GM18873 (cell line): ENCODE data around the gene TRPV5.
A peak's percentile ranks its signal among the peaks of the same experiment; 100 is the strongest.

Source experiments
- ATAC-seq: cut with Tn5 transposase; IDR thresholded peaks from one replicate; pipeline ENCODE4 v1.9.1; 2021; ENCODE audit warnings: mild to moderate bottlenecking, moderate library complexity, moderate number of reproducible peaks; ENCODE audit not compliant: unreplicated experiment, low FRiP score

Gene TRPV5

DNA sequence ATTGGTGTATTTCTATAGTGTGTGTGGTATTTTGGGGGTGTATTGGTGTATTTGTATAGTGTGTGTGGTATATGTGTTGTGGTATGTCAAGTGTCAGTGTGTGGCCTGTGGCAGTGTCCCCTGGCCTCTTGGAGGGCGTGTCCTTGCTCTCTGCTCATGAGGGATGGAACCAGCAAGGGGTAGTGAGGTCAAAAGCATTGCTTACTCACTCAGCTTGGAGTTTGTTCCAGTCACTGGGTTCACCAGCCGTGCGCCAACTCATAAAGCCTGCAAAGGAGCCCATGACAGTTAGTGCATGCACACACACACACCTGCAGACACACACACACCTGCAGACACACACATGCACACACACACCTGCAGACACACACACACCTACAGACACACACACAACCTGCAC lies 43.7 kb downstream of the TRPV5 start:
- ATAC-seq, result no peak

DNA sequence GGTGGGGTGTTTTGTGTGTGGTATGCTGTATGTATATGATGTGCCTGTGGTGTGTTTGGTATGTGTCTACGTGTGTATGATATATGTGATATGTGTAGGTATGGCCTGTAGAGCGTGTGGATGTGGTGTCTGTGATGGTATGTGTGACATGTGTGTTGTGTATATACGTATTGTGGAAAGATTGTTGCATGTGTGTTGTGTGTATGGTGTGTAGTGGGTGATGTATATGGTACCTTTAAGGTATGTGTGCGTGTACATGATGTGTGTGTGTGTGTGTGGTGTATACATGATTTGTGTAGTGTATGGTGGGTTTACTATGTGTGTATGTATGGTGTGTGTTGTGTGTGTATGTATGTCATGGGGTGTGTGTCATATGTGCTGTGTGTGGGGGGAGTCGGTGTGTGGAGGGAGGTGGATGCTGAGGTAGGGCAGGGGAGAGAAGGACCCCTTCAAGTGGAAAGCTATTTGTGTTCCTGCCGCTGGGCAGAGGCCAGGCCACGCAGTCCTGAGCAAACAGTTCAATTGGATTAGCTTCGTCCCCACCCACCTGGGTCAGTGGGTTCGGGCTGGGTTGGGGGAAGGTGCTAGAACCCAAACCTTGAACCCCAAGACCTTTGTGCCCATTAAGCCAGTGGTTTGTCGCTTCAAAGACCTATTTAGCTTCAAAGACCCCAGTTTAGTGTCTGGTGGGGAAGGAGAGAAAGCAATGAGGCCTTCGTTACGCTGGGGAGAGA lies 46.1 kb downstream of the TRPV5 start:
- no peak for ATAC-seq

DNA sequence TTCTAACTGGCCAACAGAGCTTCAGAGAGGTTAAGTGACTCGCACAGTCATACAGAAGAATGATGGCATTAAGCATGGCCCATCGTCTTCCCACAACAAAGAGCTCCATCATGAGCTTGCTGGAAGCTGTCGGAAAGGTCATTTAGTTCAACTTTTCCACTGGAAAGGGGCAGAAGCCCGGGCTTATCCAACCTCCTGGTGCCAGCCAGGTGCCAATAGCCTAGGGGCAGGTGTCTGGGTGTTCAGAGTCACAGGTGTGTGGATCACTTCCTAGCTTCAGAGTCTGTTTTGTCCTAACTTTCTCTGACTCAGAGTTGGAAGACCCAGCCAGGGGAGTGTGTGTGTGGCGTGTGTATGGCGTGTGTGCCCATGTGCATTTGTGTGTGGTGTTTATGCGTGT lies 46.7 kb downstream of the TRPV5 start:
- ATAC-seq, result no peak

DNA sequence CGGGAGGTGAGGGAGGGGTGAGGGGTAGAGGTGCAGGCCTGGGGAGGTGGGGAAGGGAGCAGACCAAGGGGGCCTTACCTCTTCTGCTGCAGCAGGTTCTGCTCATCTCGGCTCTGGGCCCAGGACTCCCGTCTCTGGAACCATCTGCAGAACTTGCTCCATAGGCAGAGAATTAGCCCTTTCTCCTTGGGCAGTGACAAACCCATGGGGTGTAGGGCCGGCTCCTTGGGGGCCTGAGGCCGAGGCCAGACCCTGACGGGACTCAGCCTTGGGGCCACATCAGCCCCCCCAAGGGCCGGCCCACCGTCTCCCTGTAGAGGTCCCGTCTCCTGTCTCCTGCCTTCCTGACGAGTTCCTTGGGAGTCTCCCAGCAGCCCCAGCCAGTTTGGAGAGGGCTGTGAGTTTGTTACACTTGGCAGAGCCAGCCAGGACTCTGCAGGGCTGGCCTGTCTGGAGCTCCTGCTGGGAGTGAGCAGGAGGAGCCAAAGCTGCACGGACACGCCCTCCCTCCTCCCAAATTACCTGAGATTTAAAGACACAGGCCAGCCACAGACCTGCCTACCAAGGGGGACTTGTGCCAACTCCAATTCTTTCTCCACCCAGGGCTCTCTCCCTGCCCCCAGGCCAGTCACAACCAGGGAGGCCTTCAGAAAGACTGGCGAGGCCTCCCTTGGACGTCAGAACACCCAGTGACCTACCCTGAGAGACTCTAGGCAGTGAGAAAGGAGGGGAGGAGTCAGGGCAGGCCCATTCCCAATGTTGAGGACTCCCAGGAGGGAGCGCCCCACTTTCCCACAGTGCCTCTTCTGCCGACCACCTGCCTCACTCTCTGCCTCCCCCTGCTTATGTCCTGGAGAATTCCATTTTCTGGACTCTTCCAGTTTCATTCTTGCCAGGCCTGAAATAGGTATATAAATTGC lies 48.0 kb downstream of the TRPV5 start, which contains the start of gene TRPV6:
TRPV6 (minus strand) TSS at position 435 of the 920 bp plus-strand sequence.
- no peak for ATAC-seq

DNA sequence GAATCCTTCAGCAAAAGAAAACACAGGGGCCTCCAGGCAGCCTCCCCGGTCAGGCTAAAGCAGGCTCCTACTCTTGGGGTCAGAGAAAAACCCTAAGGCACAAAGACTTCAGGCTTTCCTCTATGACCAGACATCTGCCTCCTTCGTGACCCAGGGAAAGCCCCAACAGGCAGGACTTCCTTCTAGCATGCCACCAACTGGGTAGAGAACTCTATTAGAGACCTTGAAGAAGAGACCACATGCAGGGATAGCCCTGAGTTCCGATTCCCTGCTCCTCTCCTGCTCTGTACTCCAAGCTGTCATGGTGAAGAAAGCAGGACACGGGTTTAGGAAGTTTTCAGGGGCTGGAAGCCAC lies 49.3 kb downstream of the TRPV5 start:
- no peak for ATAC-seq

DNA sequence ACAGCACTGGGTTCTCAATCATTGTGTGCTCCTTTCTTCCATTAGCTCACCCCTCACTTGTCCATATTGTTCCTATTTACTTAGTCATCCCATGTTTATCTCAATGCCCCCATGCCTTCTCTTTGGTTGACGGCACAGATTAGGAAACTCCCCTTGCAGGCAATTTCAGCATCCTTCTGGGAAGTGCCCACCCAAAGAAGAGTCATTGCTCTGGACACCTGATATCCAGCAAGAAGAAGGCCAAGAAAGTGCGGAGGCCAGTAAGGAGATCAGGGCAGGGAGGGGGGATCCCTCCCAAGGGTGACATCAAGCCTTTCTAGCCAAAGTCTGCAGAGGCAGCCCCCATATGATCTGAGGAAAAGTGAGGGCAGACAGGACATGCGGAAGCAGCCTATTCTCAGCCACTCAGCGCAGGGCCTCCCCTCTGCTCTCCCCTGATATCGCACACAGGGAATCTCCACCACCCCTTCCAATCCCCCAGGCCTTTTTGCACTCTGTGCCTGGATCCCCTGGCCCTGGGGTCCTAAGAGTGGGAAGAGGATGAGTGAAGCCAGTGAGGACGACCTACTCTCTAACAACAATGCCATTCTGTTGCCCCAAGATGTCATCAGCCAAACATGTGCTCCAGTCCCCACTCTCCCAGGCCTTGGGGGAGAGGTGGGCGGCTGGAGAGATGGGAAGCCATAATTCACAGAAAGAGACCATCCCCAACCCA lies 49.8 kb downstream of the TRPV5 start:
- no peak for ATAC-seq

DNA sequence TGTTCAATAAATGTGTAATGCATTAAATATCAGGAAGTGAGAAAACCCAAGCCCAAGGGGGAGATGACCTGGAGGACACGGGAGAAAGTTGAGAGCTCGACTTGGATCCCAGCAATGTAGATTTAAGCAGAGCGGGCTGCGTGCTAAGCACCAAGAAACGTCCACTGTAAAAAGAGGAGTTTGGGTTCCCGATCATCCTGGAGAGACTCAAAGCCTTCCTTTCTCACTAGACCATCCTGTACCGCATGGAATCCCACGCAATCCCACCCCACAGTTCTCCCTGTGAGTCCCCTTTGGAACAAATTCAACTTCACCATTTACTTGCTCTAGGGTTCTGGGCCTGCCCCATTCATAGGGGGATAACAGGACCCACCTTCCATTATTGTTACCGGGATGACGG lies 50.4 kb downstream of the TRPV5 start:
- no peak for ATAC-seq

DNA sequence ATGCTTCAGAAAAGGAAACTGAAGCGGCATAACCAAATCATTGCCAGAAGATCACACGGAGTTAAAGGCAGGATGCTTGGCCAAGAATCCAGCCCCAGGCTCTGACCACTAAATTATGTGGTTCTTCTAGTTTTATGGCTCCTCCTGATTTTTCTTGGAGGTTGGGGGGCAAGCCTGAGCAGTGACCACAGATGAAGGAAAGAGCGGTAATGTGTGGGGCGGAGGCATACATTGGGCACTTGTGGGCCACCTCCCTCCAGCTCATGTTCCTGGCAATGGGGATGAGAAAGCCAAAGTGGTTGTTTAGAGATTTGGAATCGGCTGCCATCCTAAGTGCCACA lies 51.2 kb downstream of the TRPV5 start:
- ATAC-seq, result no peak

DNA sequence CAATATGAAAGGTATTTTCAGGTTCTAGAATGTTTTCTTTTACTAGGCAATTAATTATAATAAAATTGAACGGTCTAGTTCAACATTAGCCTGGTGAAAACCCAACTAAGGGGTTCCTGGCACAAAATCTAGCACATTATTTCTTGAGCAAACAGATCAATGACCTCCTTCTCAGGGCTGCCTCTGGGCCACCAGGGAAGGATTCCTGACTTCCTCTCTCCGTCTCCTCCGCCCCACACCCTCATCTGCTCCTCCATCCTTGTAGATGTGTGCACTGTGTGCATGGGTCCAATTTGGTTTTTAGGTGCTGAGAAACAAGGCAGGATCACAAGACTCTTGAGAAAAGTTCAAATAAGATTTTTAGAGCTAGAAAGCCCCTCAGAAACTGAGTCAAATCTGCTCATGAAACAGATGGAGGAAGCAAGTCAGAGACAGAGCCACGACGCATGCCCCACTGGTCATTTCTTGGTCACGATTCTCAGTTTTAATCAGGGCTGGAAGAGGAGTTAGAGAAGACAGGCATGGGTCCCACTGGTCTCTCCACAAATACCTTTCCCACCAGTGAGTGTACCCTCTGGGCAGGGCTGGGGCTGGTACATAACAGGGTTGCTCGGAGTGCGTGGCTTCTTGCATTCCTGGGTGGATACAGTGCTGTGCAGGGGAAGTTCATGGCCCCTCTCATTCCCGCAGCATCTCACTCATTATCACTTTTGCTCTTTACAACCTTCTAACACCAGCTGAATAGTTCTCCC lies 51.8 kb downstream of the TRPV5 start:
- ATAC-seq, result peak; percentile 53

DNA sequence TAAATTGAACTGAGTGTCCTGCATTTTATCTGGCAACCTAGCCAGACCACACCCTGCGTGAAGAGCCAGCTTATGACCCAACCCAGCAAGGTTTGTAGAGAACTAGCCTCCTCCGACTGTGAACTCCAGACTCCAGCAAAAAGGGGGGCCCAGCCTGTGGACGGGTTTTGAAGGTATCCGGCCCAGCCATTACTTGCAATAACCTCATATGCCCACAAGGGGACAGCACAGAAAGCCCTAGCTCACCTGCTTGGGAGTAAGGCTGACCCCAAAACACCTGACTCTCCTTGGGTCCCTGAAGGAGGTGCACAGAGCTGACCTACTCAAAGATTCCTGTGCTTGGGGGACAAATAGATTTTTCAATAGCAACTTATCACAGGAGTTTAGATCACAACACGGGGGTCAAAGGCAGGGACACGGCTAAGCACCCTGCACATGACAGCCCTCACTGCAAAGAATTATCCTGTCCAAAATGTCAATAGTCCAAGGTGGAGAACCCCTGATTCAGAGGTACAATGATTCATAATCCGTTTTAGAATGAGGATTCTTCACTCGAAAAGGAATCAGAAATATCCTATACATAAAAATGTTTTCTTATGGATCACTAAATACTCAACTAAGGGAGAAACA lies 52.6 kb downstream of the TRPV5 start:
- no peak for ATAC-seq

DNA sequence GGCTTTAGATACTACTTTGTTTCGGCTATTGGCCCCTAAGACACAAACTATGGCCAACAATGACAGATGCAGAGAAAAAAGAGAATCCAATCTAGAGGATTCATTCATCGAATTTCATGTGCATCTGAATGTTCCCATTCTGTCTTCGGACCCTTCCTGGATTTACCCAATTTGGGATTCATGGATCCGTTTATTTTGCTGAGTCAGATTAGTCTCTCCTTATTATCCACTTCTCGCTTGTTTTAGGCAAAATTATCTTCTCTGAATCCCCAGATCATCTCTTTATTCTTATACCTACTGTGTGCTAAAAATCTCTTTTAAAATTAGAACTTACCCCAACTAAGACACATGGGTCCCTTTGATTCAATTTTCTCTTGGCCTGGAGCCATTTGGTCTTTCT lies 54.5 kb downstream of the TRPV5 start:
- no peak for ATAC-seq

DNA sequence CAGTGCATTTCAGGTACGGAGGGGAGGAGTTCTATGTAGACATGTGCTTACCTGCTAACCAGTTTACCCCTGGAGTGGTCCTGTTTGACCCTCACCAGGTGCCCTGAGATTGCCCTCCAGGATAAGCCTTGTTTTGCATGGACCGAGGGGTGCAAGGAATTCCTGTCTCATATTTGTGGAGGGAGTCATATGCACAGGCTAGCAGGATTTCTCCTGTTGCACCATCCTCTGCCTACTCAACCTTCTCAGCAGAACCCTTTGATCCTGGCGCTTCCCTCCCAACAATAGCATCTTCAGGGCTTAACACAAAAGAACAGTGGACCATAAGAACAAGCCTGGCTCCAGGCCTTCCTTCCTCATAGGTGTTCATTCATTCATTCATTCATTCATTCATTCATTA lies 55.2 kb downstream of the TRPV5 start:
- ATAC-seq, result no peak

DNA sequence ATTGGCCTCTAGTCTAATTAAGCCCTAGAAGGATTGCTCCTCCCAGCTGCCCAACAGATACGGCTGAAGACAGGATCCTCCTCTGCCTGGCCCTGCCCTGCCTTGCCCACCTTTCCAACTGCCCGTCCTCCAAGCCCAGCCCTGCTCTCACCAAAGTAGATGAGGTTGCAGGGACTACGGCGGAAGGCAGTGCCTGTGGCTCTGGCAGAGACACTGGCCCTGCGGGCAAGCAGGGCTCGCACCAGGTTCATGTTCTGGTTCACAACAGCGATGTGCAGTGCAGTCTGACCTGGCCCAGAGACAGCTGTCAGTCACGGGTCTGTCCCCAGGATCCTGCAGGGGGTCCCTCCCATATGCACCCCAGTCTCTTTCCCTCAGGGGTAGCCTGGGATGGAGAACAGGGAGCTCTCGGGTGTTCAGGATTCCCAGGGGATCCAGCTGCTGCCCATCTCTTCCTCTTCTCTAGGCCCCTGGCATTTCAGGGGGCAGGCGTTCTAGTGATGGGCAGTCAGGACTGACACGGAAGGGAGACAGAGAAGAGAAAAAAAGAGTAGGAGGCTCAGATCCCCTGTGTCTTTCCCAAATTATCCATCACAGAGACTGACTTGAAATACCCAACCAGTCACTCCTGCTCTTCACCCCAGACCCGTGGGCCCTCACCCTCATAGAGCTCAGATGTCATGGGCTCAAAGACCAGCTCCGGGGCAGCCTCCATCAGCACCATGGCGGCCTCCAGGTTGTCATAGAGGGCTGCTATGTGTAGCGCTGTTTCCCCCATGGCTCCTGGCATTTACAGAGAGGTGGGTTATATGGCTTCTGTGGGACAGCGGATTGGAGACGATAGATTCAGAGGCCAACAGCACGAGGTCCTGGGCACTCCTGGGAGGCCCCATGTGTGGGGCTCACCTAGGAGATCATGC lies 56.3 kb downstream of the TRPV5 start:
- ATAC-seq, result no peak

DNA sequence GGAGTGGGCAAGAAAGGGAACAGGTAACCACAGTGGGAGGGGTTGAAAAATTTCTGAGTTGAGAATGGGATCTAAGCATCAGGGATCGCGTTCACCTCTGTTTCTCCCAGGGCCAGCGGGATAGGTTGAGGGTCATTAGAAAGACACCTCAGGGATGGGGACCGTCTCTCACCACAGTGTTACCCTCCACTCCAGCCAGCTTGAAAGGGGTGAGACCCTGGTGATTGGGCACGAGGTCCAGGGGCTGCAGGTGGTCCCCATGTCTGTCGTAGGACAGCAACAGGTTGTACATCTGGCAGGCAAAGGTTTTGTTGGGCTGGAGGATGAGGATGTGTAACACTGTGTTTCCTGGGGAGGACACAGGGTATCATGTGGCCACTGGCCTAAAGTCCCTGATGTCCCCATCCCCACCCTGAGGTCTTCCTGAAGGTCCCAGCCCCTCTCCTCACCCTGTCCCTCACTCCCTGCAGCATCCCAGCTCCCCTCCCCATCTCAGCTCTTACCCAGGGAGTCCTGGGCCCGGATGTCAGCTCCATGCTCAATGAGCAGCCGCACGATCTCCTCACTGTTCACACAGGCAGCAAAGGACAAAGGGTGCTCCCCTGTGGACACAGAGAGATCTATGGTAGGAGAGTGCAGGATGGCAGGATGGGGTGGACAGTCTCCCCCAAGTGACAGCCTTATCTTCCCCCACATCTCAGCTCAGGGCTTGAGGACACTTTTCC lies 57.1 kb downstream of the TRPV5 start:
- no peak for ATAC-seq

DNA sequence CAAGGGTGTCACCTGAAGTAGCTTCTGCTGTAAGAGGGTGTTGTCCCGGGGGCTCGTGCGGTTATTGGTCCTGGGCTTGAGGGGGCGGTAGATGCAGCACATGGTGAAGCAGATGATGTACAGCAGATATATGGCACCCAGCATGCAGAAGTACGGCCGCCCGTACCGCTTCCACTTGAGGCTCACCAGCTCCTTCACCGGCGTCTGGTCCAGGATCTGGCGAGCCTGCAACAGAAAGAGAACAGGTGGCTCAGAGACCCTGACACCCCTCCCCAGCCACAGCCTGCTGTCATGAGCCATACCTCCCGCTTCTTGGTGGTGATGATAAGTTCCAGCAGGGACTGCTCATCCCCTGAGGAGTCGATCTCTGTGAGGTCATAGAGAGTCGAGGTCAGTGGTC lies 58.1 kb downstream of the TRPV5 start:
- ATAC-seq, result no peak

DNA sequence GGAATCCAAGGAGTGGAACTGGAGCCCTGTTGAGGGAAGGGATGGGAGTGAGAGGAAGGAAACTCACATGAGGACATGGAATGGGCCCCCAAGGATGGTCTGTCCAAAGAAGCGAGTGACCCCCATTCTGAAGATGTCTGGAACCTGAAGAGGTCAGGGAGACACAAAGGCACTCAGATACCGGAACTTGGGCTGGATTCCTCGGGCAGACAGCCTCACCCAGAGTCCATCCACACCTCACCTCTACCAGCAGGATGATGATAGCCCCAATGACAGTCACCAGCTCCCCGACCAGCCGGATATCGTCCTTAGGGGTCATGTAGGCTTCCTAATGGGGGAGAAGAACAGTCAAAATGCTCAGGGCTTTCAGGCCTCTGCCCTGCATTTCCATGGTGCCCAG lies 58.7 kb downstream of the TRPV5 start:
- ATAC-seq, result no peak

DNA sequence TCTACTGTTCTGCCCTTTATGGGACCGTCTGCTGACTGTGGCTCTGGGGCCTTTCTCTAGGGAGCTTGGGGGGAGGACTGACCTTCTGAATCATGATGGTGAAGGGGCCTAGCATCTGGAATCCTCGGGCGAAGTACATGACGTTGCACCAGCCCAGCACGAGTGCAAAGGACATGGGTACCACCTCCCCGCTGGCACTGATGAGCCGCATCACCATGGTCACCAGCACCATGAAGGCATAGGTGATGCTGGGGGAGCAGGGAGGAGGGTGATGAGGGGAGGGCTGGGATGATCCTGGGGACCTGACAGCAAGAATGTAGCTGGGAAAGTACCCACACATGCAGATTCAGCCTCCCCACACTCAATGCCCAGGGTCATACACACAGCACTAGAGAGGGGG lies 59.1 kb downstream of the TRPV5 start:
- no peak for ATAC-seq

DNA sequence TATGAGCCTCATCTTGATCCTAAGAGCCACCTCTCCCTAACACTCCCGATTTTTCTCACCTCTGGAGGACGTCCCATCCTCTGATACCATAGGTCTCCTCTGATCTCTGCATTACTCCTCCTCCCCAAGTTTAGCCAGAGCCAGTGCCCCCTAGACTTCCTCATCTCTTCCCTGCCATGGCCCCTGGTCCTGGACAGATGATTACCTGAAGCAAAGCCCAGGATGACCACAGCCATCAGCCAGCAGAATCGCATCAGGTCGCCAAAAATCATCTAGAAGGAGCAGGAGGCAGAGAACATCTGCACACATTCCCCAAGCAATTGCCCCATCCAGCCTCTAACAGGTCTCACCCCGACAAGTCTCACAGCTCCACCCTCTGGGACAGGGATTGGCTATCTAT lies 59.7 kb downstream of the TRPV5 start:
- no peak for ATAC-seq
